ENCODE measurements around the gene ATXN7L1. TPM values are rescaled to one million over a fixed set of nuclear protein-coding genes. Genes with fewer than 3 reads are reported as not detected.

Gene ATXN7L1
- total RNA-seq, 1 experiment from 2014 or later = 29.9 TPM

DNA sequence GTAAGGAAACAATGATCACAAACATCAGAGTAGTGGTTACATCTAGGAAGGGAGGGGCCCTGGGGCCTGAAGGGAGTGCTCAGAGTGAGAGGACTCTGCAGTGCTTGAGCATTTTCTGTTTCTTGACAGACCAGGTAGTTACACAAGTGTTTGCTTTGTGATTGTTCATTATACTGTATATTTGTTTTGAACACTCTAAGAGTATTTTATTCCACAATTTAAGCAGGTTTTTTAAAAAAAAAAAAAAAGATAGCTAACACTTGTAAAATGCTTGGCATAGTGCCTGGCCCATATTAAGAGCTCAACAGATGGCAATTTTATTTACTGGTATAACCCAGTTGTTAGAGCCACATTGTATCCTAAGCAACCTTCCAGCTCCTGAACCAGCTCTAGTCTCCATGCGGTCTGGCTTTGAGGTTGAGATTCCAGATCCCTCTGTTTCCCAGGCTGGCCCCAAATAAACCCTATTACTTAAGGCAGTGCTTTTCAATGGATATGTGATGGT, 20.1 kb upstream of the ATXN7L1 start:
- no peak for TF ChIP-seq EZH2 (IDR thresholded peaks at IDR 0.05; ENCODE audit: borderline replicate concordance, low read depth, low read length, poor library complexity, severe bottlenecking)
- TF ChIP-seq, protein P1, sequence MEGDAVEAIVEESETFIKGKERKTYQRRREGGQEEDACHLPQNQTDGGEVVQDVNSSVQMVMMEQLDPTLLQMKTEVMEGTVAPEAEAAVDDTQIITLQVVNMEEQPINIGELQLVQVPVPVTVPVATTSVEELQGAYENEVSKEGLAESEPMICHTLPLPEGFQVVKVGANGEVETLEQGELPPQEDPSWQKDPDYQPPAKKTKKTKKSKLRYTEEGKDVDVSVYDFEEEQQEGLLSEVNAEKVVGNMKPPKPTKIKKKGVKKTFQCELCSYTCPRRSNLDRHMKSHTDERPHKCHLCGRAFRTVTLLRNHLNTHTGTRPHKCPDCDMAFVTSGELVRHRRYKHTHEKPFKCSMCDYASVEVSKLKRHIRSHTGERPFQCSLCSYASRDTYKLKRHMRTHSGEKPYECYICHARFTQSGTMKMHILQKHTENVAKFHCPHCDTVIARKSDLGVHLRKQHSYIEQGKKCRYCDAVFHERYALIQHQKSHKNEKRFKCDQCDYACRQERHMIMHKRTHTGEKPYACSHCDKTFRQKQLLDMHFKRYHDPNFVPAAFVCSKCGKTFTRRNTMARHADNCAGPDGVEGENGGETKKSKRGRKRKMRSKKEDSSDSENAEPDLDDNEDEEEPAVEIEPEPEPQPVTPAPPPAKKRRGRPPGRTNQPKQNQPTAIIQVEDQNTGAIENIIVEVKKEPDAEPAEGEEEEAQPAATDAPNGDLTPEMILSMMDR (conservative IDR thresholded peaks at IDR 0.05; ENCODE audit: low read depth, low read length) = no peak
- BruUV-seq (replicated peaks) = no TSS peak
- no peak overlapping the region for H3K4me3 ChIP-seq (ENCODE audit: low read depth, low read length, poor library complexity, severe bottlenecking)
- intact Hi-C loops (cut with micrococcal nuclease; ENCODE audit: unreplicated experiment) = no loop called here
- CTCF ChIA-PET = no interaction called here
- H3K4me1 ChIP-seq (ENCODE audit: insufficient read depth, low read length, poor library complexity, severe bottlenecking) = peaks cover 9% of the 10 kb centered on the region
- H3K27ac ChIP-seq (ENCODE audit: low read depth, low read length, poor library complexity, severe bottlenecking) = no peak overlapping the region
- H3K36me3 ChIP-seq (ENCODE audit: insufficient read depth, low read length, poor library complexity, severe bottlenecking) = no peaks in the 10 kb centered on the region
- H3K9me3 ChIP-seq (ENCODE audit: low read depth, low read length, poor library complexity, severe bottlenecking) = no peaks in the 10 kb centered on the region
- POLR2A ChIA-PET (ENCODE audit: low non-redundant PET) = no interaction called here
- H3K27me3 ChIP-seq (replicated peaks; ENCODE audit: insufficient read depth, low read depth, low read length, poor library complexity) = no peaks in the 10 kb centered on the region
- peak; percentile 40 for DNase-seq (ENCODE audit: low spot score)

DNA sequence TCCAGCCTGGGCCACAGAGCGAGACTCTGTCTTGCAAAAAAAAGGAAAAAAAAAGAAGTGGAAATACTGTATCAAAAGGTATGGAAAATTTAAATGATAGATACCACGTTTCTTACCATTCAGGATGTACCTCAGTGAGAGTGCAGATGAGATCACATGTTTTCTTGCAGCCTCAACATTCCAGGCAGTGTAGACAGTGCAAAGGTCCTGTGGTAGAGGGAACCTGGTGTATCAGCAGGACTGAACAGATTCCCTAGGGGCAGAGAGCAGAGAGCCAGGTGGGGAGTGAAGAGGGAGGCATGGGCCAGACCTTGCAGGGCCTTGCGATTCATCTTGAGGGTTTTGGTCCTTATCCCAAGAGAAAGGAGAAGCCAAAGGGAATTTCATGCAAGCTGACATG, 17.7 kb upstream of the ATXN7L1 start:
- Histone ChIP-seq H3K27me3 (replicated peaks; ENCODE audit: insufficient read depth, low read depth, low read length, poor library complexity) (no peaks in the 10 kb centered on the region), H3K4me3 (ENCODE audit: low read depth, low read length, poor library complexity, severe bottlenecking) (no peak overlapping the region), H3K4me1 (ENCODE audit: insufficient read depth, low read length, poor library complexity, severe bottlenecking) (peaks cover 9% of the 10 kb centered on the region), H3K27ac (ENCODE audit: low read depth, low read length, poor library complexity, severe bottlenecking) (no peak overlapping the region), H3K9me3 (ENCODE audit: low read depth, low read length, poor library complexity, severe bottlenecking) (no peaks in the 10 kb centered on the region), H3K36me3 (ENCODE audit: insufficient read depth, low read length, poor library complexity, severe bottlenecking) (no peaks in the 10 kb centered on the region)
- no TSS peak for BruUV-seq (replicated peaks)
- intact Hi-C loops (cut with micrococcal nuclease; ENCODE audit: unreplicated experiment) = no loop called here
- TF ChIP-seq, protein P1 (conservative IDR thresholded peaks at IDR 0.05; ENCODE audit: low read depth, low read length) = no peak
- no peak for TF ChIP-seq EZH2 (IDR thresholded peaks at IDR 0.05; ENCODE audit: borderline replicate concordance, low read depth, low read length, poor library complexity, severe bottlenecking)
- POLR2A ChIA-PET (ENCODE audit: low non-redundant PET) = no interaction called here
- CTCF ChIA-PET = no interaction called here
- no peak for DNase-seq (ENCODE audit: low spot score)

DNA sequence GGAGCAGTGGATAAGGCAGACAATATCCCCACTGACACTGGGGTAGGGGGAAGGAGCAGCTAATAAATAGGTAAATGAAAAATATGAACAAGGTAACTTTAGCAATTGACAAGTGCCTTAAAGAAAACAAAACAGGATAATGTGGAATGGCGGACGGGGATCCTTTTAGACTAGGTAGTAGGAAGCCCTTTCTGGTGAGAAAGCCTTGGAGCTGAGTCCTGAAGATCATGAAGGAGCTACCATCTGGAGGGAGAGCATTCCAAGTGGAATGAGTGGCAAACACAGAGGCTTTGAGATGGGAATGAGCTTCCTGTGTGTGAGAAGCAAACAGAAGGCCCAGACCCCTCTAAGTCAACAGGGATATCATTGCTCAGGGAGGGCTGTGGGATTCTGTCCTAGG, 16.0 kb upstream of the ATXN7L1 start:
- no peaks in the 10 kb centered on the region for H3K27me3 ChIP-seq (replicated peaks; ENCODE audit: insufficient read depth, low read depth, low read length, poor library complexity)
- POLR2A ChIA-PET (ENCODE audit: low non-redundant PET) = no interaction called here
- H3K36me3 ChIP-seq (ENCODE audit: insufficient read depth, low read length, poor library complexity, severe bottlenecking) = no peaks in the 10 kb centered on the region
- no TSS peak for BruUV-seq (replicated peaks)
- CTCF ChIA-PET = no interaction called here
- H3K27ac ChIP-seq (ENCODE audit: low read depth, low read length, poor library complexity, severe bottlenecking) = no peak overlapping the region
- no peaks in the 10 kb centered on the region for H3K9me3 ChIP-seq (ENCODE audit: low read depth, low read length, poor library complexity, severe bottlenecking)
- TF ChIP-seq, protein P1 (conservative IDR thresholded peaks at IDR 0.05; ENCODE audit: low read depth, low read length) = no peak
- TF ChIP-seq EZH2 (IDR thresholded peaks at IDR 0.05; ENCODE audit: borderline replicate concordance, low read depth, low read length, poor library complexity, severe bottlenecking) = no peak
- intact Hi-C loops (cut with micrococcal nuclease; ENCODE audit: unreplicated experiment) = no loop called here
- no peak overlapping the region for H3K4me3 ChIP-seq (ENCODE audit: low read depth, low read length, poor library complexity, severe bottlenecking)
- no peak for DNase-seq (ENCODE audit: low spot score)
- peaks cover 13% of the 10 kb centered on the region for H3K4me1 ChIP-seq (ENCODE audit: insufficient read depth, low read length, poor library complexity, severe bottlenecking)
